NCI-H128 (cell line): ENCODE results near the gene HLA-DPB1.
"Not testable (repeated sequence)": the region's sequence is repeated elsewhere in the genome, so short reads cannot be mapped to it uniquely, and the experiment has no call there.

ENCODE experiments used
- DNase-seq: peaks from one replicate; lab custom pipeline; 2025; ENCODE audit not compliant: unreplicated experiment; lab: John Stamatoyannopoulos, UW

Gene HLA-DPB1

DNA sequence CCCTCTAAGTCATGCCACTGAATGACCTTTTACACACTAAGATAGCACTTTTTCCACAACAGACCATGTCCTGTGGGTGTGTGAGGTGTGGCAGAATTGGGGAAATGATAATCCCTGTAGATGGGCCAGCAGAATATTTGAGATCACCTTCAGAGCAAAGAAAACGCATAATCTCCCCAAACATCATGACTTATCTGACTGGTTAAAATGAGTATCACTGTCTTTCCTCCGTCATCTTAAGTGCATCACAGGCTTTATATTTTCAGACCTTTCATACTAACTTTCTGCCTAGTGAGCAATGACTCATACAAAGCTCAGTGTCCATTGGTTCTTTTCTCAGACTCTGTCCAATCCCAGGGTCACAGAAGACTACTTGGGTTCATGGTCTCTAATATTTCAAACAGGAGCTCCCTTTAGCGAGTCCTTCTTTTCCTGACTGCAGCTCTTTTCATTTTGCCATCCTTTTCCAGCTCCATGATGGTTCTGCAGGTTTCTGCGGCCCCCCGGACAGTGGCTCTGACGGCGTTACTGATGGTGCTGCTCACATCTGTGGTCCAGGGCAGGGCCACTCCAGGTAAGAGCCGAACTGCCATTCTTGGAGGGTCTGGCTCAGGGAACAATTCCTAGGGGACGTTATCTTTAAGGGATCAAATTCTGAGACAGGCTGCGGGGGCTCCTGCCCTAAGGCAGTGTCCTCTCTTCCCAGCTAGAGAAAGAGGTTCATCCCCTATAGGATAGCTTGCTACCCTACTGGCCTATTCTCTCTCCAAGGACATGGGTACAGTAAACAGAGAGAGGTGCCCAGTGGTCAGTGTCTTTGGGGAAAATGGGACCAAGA, at the start of gene HLA-DPB1:
Gene HLA-DPB1, plus strand, starts transcription at position 423 of the 838 bp plus-strand sequence. Its CDS starts 52 bp downstream, at position 475.
- no peak for DNase-seq

DNA sequence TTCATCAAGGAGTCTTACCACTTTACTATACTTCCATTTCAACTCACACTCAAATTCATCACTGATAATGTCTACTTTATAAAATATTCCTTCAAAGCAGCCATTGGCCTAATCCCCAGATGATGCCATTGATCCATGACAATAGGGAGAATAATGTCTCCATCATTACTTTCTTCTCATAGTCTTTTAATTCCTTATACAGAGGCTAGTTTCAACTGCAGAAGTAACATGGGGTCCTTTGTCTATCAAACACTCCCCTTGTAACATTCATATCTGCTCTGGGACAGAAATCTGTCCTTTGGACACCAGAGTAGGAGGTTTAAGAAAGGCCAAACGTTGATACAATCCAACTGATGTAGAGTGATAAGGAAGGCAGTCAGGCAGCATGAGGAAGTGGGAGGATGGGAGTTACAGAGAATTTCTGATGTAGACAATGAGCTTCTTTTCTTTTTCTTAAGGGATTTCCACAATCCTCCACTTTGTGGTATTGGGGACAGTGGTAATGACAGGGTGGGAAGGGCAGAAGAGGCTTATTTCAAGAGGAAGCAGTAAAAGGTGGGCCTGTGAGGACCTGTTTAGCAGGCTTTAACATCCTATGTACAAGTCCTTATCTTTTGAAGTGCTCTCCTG, 47.5 kb upstream of the HLA-DPB1 start:
- DNase-seq, result no peak

DNA sequence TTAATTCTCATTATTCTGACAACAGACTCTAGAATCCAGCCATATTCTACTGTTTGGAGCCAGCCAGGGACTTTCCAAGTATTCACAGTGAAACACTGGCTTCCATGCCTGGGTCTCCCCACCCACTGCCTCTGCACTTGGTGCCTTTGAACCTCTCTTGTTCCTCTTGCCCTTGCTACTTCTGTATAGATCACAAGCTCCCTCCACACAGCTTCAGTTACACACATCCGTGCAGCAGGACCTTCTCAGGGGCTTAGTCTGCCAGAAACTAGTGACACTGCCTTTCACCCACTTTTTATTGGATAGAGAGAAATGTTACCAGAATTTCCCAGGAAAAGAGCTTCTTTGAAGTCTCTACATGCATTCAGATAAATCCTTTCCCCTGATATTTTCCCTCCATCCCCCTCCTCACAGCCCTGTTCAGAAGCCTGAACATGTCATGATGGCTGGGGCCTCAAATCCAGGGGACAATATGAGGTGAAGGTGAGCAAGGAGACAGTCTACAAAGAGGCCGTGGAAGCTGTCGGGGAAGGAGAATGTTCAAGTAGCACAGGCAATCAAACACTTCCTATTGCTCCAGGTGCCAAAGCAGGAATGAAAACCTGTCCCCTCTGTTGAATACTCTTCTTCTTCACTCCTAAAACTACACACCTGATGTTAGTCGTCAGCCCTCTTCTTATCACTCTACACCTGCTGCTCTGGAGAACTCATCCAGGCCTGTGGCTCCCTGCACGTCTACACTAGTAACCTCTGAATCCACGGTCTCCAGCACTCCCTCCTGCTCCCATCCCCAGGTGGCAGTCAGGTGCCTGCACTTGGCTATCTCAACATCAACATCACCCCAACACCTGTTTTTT, 46.2 kb upstream of the HLA-DPB1 start:
- DNase-seq, result no peak

DNA sequence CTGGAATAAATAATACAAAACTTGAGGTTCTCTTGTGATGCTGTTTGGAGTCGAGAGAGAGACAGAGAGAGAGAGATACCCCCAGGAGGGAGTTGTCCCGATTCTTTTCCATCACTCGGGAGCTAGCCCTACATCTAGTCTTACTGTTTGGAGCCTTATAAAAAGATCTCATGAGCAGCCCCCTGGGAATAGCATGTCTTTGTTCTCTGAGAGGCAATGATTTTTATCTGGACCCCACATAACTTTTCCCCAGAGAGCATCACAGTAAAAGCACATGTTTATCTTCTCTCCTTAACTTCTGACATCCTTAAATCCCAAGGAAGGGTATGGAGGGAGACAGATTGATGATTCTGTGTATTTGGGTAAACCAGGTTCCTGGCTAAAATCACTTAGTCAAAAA, 45.5 kb upstream of the HLA-DPB1 start:
- no peak for DNase-seq

DNA sequence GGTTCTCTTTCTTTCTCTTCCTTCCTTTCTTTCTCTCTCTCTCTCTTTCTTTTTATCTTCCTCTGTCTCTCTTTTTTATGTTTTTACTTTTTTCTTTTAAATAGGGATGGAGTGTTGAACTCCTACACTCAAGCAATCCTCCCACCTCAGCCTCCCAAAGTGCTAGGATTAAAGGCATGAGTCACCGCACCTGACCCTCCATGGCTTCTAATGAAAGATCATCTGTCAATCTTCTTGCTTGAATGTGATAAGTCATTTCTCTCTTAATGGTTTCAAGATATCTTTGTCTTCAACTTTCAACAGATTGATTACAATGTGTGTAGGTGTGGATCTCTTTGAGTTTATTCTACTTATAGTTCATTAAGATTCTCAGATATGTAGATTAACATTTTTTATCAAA, 41.2 kb upstream of the HLA-DPB1 start:
- no peak for DNase-seq

DNA sequence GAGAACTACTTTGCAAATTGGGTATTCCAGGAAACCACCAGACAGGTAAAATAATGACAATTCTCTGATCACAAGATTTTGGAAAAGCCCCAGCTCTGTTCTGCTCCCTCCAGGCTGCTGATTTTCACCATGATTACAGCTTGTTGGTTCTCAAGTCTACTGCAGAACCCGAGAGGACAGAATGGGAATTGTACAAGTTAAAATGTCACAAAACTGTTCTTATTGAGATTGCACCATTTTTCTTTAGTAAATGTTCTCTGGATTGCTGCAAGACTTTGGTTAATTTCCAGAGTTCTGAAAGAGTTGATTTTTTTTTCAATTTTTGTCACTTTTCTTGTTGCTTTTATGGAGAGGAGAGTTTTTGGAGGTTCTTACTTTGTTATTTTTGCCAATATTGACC, 39.3 kb upstream of the HLA-DPB1 start:
- DNase-seq, result no peak

DNA sequence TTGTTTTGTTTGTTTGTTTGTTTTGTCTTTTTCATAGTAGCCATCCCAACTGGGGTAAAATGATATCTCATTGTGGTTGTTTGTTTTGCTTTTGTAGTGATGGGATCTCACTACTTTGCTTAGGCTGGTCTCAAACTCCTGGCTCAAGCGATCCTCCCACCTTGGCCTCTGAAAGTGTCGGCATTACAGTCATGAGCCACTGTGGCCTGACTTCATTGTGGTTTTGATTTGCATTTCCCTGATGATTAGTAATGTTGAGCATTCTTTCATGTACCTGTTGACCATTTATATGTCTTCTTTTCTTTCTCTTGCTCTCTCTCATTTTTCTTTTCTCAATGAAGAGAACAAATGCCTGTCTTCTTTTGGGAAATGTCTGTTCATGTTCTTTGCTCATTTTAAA, 35.6 kb upstream of the HLA-DPB1 start:
- DNase-seq, result no peak

DNA sequence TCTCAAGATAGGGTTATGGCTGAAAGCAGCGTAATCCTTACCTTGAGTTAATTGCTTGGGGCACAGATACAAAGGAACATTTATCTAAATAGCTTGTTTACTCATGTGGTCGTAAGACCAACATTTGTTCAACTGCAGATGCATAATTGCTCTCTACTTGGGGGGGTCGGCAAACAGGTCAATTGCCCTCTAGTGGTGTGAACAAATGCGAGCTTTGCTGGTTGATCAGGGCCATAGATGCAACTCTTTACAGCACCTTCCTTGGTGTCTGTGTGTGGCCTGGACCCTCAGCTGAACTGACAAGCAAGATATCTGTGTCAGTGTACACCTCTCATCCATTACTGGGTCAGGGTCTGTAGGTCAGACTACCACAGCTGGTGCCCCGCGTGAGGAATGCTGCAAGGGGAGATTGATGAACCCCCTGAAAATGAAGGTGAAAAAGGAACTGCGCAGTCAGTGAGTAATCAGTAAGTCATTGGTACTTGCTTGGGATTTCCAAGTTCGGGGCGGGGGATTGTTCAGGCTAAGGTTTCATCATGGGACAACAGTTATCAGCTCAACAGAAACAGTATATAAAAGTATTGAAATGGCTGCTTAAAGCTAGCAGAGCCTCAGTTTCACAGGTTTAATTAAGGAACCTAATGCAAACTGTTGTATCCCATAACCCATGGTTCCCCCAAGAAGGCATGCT, 26.3 kb upstream of the HLA-DPB1 start:
- DNase-seq, result no peak

DNA sequence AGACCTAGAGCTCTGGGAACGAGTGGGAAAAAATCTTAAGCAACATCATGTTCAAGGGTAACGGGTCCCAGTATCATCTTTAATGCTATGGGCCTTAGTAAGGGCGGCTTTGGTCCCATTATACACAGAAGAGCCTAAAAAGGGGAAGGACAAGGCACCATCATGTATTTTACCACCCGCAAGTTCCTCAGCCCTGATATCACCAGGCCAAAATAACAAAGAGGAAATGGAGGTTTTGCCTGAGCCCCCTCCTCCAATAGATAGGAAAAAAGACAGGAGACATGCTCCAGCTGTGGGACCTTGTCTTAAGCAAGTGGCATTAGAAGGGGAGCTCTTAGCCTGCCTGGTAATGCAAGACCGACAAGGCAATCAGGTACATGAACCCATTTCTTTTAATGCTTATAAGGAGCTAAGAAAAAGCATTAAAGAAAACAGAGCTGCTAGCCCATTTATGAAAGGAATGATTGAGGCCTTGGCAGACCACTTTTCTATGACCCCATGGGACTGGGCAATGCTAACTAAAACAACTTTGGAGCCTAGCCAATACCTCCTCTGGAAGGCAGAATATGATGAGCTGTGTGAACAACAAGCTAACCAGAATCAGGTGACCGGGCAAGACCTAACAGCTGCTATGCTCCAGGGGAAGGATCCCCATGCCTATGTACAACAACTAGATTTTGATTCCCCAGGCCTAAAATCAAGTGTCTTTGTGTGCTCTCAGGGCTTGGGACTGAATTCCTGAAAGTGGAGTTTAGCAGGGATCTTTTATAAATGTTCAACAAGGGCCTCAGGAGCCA, 25.6 kb upstream of the HLA-DPB1 start:
- no peak for DNase-seq

DNA sequence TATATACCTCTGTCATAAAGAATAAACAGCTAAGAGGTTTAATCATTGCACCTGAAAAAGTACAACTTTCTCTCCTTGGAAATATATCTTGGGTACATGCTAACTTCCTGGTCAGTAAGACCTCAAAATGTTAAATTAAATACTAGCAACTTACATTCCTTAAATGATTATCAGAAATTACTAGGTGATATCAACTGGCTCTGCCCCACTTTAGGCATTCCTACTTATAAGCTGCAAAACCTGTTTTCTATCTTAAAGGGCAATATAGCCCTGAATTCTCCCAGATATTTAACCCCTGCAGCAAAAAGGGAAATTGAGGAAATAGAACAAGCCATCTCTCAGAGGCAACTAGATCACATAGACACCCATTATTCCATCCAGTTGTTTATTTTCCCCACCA, 23.2 kb upstream of the HLA-DPB1 start:
- no peak for DNase-seq

DNA sequence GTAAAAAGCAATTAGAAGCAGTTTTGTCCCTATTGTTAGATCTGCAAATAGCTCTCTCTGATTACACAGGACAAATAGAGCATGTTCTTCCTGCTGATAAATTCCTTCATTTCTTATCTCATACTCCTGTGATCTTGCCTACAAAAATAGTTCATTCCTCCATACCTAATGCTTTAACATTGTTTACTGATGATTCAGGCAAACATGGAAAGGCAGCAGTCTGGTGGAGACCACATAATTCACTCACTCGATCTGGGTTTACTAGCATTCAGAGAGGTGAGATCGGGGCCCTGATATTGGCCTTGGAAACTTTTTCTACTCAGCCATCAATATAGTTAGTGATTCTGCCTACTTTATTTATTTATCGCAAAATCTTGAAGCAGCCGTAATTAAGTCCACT, 22.6 kb upstream of the HLA-DPB1 start:
- DNase-seq, result no peak

DNA sequence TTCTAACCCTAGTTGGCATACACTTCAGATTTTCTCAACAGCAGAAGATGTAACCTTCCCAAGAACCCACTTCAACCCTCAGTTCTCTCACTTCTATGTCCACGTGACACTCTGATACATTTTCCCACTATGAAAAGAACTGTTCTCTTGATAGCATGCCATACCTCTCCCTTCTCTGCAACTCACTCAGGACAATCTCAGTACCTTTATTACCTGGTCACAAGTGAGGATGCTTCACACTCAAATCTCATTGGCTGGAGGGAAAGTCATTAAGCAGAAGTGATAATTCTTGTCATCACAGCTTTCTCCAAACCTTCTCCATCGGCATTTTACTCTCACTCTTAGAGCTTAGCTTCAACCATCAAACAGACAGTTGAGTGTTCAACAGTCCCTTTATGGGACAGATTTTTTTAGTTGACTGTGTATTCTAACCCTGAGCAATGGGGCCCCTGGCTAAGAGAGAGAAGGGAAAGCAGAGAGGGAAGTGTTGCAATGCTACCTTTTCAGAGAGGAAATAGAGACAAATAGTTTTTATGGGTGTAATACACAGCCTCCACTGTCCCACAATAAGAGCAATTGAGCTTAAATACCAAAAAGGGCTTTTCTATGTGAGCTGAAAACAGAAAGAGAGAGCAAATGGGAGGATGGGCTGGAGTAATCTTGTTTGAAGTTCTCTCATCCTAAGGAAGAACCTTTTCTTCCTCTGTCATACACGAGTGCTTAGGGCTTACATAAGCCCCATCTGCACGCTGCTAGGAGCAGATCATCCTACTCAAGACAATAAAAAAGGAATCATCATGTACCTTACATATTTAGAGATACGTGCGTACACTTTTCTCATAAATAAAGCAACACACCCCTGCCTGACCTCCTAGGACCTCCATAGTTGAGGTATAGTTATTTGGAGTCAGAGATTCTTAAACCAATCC, 18.3 kb upstream of the HLA-DPB1 start:
- DNase-seq, result no peak

DNA sequence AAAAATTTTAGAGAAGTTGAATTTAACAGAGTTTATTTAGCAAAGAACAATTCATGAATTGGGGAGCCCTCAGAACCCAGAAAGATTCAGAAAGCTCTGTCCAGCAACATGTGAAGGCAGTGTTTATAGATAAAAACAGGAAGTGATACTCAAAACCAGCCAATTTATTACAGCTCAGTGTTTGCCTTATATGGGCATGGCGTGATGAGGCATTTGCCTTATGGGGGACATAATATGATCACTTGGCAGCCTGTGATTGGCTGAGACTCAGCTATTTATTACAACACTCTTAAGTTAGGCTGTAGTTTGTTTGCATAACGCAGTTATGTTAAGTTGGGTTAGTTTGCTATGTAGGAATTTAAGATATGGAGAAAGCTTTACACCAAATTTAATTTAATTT, 13.8 kb upstream of the HLA-DPB1 start:
- no peak for DNase-seq

DNA sequence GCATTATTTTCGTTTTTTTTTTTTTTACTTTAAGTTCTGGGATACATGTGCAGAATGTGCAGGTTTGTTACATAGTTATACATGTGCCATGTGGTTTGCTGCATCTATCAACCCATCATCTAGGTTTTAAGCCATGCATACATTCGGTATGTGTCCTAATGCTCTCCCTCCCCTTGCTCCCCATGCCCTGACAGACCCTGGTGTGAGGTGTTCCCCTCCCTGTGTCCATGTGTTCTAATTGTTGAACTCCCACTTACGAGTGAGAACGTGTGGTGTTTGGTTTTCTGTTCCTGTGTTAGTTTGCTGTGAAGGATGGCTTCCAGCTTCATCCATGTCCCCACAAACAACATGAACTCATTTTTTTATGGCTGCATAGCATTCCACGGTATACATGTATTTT, 12.4 kb upstream of the HLA-DPB1 start:
- DNase-seq, result not testable (repeated sequence)

DNA sequence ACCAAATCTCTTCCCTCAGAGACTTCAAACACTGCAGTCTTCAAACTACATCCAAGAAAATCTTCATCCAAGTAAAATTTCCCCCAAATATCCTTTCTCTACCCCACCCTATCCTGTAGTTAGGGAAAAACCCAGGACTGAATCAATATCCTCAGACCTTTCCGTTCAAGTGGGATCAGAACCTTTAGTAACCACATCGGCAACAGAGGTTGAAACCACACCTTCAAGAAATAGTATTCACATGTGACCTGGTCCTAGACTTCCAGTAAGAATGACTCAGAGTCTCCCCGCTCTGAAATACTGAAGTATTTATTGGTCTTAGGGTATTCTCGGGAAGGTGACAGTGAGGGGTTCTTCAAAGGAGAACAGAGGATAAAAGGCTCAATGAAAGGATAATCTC, 11.1 kb upstream of the HLA-DPB1 start:
- no peak for DNase-seq

DNA sequence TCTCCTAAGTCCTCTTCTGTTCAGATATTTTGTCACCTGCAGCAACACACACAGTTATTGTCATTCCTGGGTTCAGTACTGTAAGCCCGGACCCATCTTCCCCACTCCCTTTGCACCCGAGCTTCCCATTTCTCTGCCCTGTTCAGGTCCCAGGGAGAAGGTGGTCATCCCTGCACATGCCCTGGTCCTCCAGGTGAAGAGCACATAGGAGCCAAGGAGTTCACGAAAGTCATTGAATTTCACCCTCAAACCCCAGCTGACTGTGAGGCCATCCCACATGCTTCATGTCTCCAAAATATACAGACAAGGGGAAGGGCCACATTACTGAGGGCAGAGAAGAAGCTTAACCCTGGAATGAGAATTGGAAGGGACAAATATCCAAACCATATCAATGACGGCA, 10.5 kb upstream of the HLA-DPB1 start:
- no peak for DNase-seq

DNA sequence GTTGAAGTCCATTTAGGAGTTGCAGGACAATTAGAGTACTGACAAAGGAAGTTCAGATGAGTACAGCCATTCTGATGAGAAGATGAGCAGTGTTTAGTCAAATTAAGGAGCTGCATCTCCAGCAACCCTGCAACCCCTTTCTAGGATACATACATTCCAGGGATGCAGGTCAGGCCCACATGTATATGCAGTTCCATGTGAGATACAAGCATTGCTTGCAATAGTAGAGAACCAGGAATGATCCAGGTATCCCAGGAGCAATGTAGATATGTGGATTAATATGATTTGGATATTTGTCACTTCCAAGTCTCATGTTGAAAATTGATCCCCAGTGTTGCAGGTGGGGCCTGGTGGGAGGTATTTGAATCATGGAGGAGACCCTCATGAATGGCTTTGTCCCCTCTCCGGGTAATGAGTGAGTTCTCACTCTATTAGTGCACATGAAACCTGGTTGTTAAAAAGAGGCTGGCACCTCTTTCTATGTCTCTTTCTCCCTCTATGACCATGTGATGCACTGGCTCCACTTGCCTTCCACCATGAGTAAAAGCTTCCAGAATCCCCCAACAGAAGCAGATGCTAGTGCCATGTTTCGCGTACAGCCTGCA, 8.8 kb upstream of the HLA-DPB1 start:
- DNase-seq, result no peak

DNA sequence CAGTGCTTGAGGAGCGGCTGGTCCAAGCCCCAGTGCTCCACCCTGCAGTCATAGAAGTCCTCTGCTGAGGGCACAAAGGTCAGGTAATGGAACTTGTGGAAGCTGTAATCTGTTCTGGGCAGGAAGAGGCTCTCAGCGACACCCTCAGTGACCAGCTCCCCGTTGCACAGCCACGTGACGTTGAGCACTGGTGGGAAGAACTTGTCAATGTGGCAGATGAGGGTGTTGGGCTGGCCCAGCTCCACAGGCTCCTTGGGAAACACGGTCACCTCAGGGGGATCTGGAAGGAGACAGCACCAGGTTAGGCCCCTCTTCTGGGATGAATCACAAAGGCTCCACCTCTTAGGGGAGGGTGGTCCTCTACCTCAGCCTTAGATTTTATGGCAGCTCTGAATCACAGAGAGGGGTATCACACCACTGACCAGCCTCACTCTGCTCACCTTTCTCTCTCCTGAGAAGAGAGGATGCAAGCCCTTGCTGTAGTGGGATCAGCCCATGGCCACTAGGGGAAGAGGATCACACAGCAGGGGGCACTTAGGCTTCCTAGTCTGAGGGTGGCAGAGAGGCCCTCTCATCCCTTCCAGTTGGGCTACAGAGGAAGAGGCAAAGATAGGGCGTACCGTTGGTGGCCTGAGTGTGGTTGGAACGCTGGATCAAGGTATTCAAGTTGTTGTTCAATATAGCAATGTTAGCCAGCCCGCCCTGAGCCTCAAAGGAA, 6.6 kb upstream of the HLA-DPB1 start:
- DNase-seq, result no peak
